Natural killer cell (primary cell): ENCODE measurements around the gene SGMS2. TPM values are rescaled to one million over a fixed set of nuclear protein-coding genes. Genes with fewer than 3 reads are reported as not detected.

Experiments used
- ATAC-seq, 3 donors: fragments of 150-1000 bp in 2 of 3; fragments of 200-7000 bp in 1 of 3; cut with Tn5 transposase; 1 replicate in 1 of 3; 2 replicates in 2 of 3; pipeline ENCODE4 v1.10.0; 2021; ENCODE audit warnings: mild to moderate bottlenecking in 2 of 3, moderate library complexity in 2 of 3
- DNase-seq, 2 donors: peaks; one replicate each; pipeline versions ENCODE4 v3.0.0 to v3.0.0-alpha.2; 2013 to 2021; ENCODE audit warnings: mixed read lengths in 1 of 2
- H3K27ac ChIP-seq: one replicate; pipeline ENCODE4 v1.5.1; 2013; ENCODE audit warnings: mild to moderate bottlenecking, low read length
- H3K27me3 ChIP-seq: one replicate; pipeline ENCODE4 v1.6.1; 2013; ENCODE audit warnings: low read length; ENCODE audit not compliant: control insufficient read depth, insufficient read depth
- H3K36me3 ChIP-seq: one replicate; pipeline ENCODE4 v1.6.1; 2013; ENCODE audit warnings: low read length; ENCODE audit not compliant: control insufficient read depth, insufficient read depth
- H3K4me1 ChIP-seq: one replicate; pipeline ENCODE4 v1.6.1; 2013; ENCODE audit warnings: low read length; ENCODE audit not compliant: control insufficient read depth, insufficient read depth
- H3K4me3 ChIP-seq: one replicate; pipeline ENCODE4 v1.5.1; 2013; ENCODE audit warnings: low read length
- H3K9me3 ChIP-seq: one replicate; pipeline ENCODE4 v1.6.1; 2013; ENCODE audit warnings: low read length; ENCODE audit not compliant: control insufficient read depth, insufficient read depth
- H3K27ac Mint-ChIP-seq, 2 donors: one replicate each; pipeline ENCODE4 v1.8.0; 2022; ENCODE audit warnings: mild to moderate bottlenecking in 2 of 2, mixed read lengths in 2 of 2, moderate library complexity in 1 of 2
- H3K27me3 Mint-ChIP-seq, 2 donors: one replicate each; pipeline ENCODE4 v1.8.0; 2022; ENCODE audit warnings: low read depth in 2 of 2, mixed read lengths in 2 of 2
- H3K36me3 Mint-ChIP-seq: one replicate; pipeline ENCODE4 v1.8.0; 2022; ENCODE audit warnings: mixed read lengths
- H3K4me1 Mint-ChIP-seq, 2 donors: one replicate each; pipeline ENCODE4 v1.8.0; 2022; ENCODE audit warnings: mixed read lengths in 2 of 2
- H3K4me3 Mint-ChIP-seq: one replicate; pipeline ENCODE4 v1.8.0; 2022; ENCODE audit warnings: mild to moderate bottlenecking, moderate library complexity, mixed read lengths
- H3K9me3 Mint-ChIP-seq, 2 donors: one replicate each; pipeline ENCODE4 v1.8.0; 2022; ENCODE audit warnings: mixed read lengths in 2 of 2
- WGBS: methylation state at CpG from one replicate; pipeline ENCODE4 v1.1.7; 2013; ENCODE audit warnings: missing lambda C conversion rate; ENCODE audit not compliant: insufficient coverage; 5-methylcytosine and 5-hydroxymethylcytosine counted together
- intact Hi-C: fragments of 100-400 bp; cut with micrococcal nuclease; formaldehyde crosslinking; loops from one replicate; pipeline ENCODE4 v1.14.2; 2022
- total RNA-seq, 4 donors: library from RNA; stranded (reverse); fragments of 120-200 nt in 1 of 4; gene quantifications; one replicate each; pipeline versions ENCODE4 v1.2.3 to v1.2.4, GENCODE V29; 2013 to 2022
- TF ChIP-seq, protein P1 (sequence below): fragments of 200-600 bp; IDR thresholded peaks from one replicate; pipeline ENCODE4 v1.8.0; 2022; ENCODE audit warnings: antibody characterized with exemption

Gene SGMS2
- total RNA-seq, 3 donors from 2014 or later (not counting 1 experiment from before 2014, with no cell fraction given): 0.16 to 0.98 (median 0.54) TPM

DNA sequence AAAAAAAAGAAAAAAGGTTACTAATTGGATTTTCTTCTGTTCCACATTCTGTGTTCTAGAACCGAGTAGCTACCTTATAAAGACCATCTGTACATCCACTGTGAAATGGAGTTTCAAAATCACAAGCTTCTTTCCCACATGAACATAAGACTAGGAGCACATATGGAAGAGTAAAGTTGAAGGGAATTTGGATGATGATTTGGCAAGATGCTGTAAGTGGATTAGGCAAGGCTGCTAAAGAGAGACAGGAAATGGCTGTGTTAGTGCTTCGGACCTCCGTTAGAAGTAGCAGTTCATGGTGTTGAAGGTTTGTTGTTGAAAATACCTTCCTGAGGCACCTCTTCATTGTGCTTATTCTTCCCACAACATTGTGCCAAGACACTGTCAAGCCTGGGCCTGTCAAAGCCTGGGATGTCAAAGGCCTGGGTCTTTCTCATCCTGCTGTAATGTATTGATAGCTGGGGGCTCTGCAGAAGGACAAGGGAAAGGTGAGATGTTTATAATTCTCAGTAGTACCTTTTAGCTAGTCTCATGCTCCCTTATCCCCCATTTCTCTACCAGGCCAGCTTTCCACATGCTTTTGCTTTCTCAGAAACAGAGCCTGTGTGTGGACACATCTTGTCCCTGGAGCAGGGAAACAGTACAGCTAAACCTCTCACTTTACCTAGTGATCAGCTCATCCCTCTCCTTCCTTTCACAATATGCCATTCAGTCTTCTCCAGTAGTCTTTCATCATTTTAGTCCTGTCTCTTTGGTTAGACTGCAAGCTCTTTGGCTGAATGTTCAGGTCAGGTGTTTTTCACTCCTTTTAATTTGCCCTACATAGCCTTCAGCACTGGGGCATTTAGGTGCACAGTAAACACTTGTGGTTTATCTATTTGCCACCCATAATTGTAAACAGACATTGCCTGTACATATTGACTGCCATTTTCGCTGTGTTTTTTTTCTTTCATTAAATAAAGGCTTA, 68.7 kb downstream of the SGMS2 start:
- WGBS: 83% methylated on average over 3 of the region's 4 CpGs
- H3K9me3 Mint-ChIP-seq: no peaks in the 10 kb centered on the region
- Histone ChIP-seq H3K9me3 (no peaks in the 10 kb centered on the region), H3K27me3 (no peaks in the 10 kb centered on the region), H3K4me1 (no peaks in the 10 kb centered on the region), H3K27ac (no peak overlapping the region), H3K36me3 (no peaks in the 10 kb centered on the region), H3K4me3 (no peak overlapping the region)
- ATAC-seq (no peak), DNase-seq (no peak)
- TF ChIP-seq, protein P1, sequence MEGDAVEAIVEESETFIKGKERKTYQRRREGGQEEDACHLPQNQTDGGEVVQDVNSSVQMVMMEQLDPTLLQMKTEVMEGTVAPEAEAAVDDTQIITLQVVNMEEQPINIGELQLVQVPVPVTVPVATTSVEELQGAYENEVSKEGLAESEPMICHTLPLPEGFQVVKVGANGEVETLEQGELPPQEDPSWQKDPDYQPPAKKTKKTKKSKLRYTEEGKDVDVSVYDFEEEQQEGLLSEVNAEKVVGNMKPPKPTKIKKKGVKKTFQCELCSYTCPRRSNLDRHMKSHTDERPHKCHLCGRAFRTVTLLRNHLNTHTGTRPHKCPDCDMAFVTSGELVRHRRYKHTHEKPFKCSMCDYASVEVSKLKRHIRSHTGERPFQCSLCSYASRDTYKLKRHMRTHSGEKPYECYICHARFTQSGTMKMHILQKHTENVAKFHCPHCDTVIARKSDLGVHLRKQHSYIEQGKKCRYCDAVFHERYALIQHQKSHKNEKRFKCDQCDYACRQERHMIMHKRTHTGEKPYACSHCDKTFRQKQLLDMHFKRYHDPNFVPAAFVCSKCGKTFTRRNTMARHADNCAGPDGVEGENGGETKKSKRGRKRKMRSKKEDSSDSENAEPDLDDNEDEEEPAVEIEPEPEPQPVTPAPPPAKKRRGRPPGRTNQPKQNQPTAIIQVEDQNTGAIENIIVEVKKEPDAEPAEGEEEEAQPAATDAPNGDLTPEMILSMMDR: no peak
- intact Hi-C loops: no loop called here
- H3K27ac Mint-ChIP-seq: no peak overlapping the region
- no peaks in the 10 kb centered on the region for H3K36me3 Mint-ChIP-seq
- H3K4me3 Mint-ChIP-seq: no peak overlapping the region
- H3K4me1 Mint-ChIP-seq: no peaks in the 10 kb centered on the region
- peaks cover 0 to 3% of the 10 kb centered on the region in 2 donors for H3K27me3 Mint-ChIP-seq

DNA sequence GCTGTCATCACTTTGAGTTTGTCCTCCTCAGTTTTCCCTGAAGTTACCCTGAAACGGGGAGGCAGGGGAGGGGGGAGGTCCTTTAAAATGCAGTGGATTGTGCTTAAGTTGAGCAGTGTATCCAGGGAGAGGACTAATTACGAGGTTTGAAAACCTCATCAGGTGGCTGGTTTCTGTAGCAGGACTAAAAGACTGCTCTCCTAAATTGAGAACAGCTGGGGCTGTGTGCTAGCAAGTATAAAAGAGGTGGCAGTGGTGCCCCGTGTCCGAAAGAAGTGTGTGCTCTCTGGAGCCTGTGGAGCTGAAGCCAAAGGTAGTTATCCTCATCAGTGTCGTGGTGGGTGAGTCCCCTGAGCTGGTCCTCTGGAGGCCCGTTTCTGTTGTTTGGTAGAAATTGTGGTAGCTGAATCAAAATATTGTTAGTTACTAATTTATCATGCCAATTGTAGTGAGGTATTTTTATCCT, 69.4 kb downstream of the SGMS2 start:
- TF ChIP-seq, protein P1: no peak
- WGBS: 87% methylated on average over 6 of the region's 6 CpGs
- H3K27me3 ChIP-seq: no peaks in the 10 kb centered on the region
- Mint-ChIP-seq H3K4me3 (no peak overlapping the region), H3K27me3 (peaks cover 0 to 3% of the 10 kb centered on the region in 2 donors), H3K27ac (no peak overlapping the region), H3K9me3 (no peaks in the 10 kb centered on the region), H3K36me3 (no peaks in the 10 kb centered on the region), H3K4me1 (no peaks in the 10 kb centered on the region)
- intact Hi-C loops: no loop called here
- no peaks in the 10 kb centered on the region for H3K4me1 ChIP-seq
- no peaks in the 10 kb centered on the region for H3K9me3 ChIP-seq
- H3K36me3 ChIP-seq: no peaks in the 10 kb centered on the region
- H3K4me3 ChIP-seq: no peak overlapping the region
- ATAC-seq (no peak), DNase-seq (no peak)
- no peak overlapping the region for H3K27ac ChIP-seq

DNA sequence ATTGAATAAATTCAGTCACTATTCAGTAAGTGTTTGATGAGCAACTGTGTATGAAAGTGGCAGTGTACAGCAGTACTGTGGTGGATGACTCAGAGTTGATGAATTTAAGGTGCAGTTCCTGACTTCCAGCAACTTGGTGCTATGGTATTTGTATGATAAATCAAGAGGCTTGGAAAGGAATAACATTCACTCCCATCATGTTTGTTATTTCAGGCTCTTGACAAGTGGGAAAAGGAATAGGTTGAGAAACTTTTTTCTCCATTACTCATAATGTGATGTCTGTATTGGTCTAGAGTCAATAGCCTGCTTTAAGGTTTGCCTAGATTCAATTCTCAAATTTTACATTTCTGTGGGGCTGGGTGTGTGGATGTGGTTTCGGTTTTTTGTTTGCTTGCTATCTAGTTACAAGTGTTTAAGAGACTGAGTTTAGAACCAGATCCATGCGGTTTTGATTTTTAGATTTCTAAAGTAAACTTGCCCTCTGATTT, 71.5 kb downstream of the SGMS2 start:
- no peak overlapping the region for H3K4me3 Mint-ChIP-seq
- no peaks in the 10 kb centered on the region for H3K27me3 Mint-ChIP-seq
- Histone ChIP-seq H3K4me1 (no peaks in the 10 kb centered on the region), H3K4me3 (no peak overlapping the region), H3K36me3 (no peaks in the 10 kb centered on the region), H3K27me3 (no peaks in the 10 kb centered on the region), H3K9me3 (no peaks in the 10 kb centered on the region), H3K27ac (no peak overlapping the region)
- ATAC-seq (no peak), DNase-seq (no peak)
- H3K9me3 Mint-ChIP-seq: no peaks in the 10 kb centered on the region
- no peaks in the 10 kb centered on the region for H3K36me3 Mint-ChIP-seq
- H3K4me1 Mint-ChIP-seq: no peaks in the 10 kb centered on the region
- 66% methylated on average over 2 of the region's 2 CpGs for WGBS
- TF ChIP-seq, protein P1: no peak
- intact Hi-C loops: no loop called here
- no peak overlapping the region for H3K27ac Mint-ChIP-seq
